ENCODE results near the gene CLRN1.

- TF ChIP-seq EZH2 (conservative IDR thresholded peaks at IDR 0.05; ENCODE audit: low read depth, low read length) (no peak), CTCF (CRISPR knock-in tag; IDR thresholded peaks at IDR 0.05) (no peak), CBX5 (CRISPR knock-in tag; IDR thresholded peaks at IDR 0.05; ENCODE audit: borderline replicate concordance) (no peak), CEBPZ (IDR thresholded peaks at IDR 0.05; ENCODE audit: low read length) (no peak), BCLAF1 (IDR thresholded peaks at IDR 0.05) (no peak), PATZ1 (CRISPR knock-in tag; IDR thresholded peaks at IDR 0.05) (no peak), ZNF564 (CRISPR knock-in tag; IDR thresholded peaks at IDR 0.05) (no peak), SRSF1 (optimal IDR thresholded peaks at IDR 0.05; ENCODE audit: low read depth, low read length) (no peak), ZNF18 (CRISPR knock-in tag; IDR thresholded peaks at IDR 0.05; ENCODE audit: insufficient replicate concordance) (no peak), CEBPB (IDR thresholded peaks at IDR 0.05; ENCODE audit: borderline replicate concordance, low read depth, low read length) (no peak), JUNB (CRISPR knock-in tag; IDR thresholded peaks at IDR 0.05; ENCODE audit: borderline replicate concordance) (no peak), ARNTL (CRISPR knock-in tag; IDR thresholded peaks at IDR 0.05) (no peak)
Observed at GRCh38 chr3:151015181-151015580, 42.7 kb upstream of the CLRN1 start.

Data from HepG2 (cell line).